GM12891 (cell line): ENCODE measurements around the gene UBE2D3.

ENCODE experiments used
- PAX5 ChIP-seq: IDR thresholded peaks from 2 replicates; pipeline ENCODE4 v1.6.1; 2011; ENCODE audit warnings: low read length, moderate library complexity, mild to moderate bottlenecking; ENCODE audit not compliant: insufficient read depth, severe bottlenecking
- POLR2A ChIP-seq: IDR thresholded peaks from 2 replicates; pipeline ENCODE4 v1.6.1; 2011; ENCODE audit warnings: low read depth, low read length, control low read depth
- POLR2AphosphoS5 ChIP-seq: IDR thresholded peaks from 2 replicates; pipeline ENCODE4 v1.6.1; 2011; ENCODE audit warnings: low read depth, low read length, control low read depth
- POU2F2 ChIP-seq: IDR thresholded peaks from 2 replicates; pipeline ENCODE4 v1.6.1; 2011; ENCODE audit warnings: low read depth, mild to moderate bottlenecking, control low read depth, low read length, moderate library complexity
- SPI1 ChIP-seq: IDR thresholded peaks from 2 replicates; pipeline ENCODE4 v1.6.1; 2011; ENCODE audit warnings: low read depth, low read length, control low read depth
- TAF1 ChIP-seq: IDR thresholded peaks from 2 replicates; pipeline ENCODE4 v1.6.1; 2011; ENCODE audit warnings: low read depth, low read length, control low read depth

GRCh38 chr4:102867278-102868152 is 40.2 kb upstream of the UBE2D3 start:
- TF ChIP-seq POLR2A (no peak), POU2F2 (no peak), POLR2AphosphoS5 (no peak), TAF1 (no peak), SPI1 (no peak), PAX5 (no peak)
